ENCODE results near the gene POLD2. TPM values are rescaled to one million over a fixed set of nuclear protein-coding genes. Genes with fewer than 3 reads are reported as not detected.

Gene POLD2
- total and polyA plus RNA-seq, 2 of the 13 experiments (the other 11 are each of a cell fraction or from before 2014, with no cell fraction given): 87.6 to 95.1 TPM

GRCh38 chr7:44082541-44083207 lies 40.7 kb downstream of the POLD2 start (continued):
- TF ChIP-seq ZNF687 (CRISPR knock-in tag; IDR thresholded peaks at IDR 0.05) (peak; percentile 44; the same call in 1 of the 2 replicates), ZNF121 (CRISPR knock-in tag; IDR thresholded peaks at IDR 0.05) (peak; percentile 74; the same call in 1 of the 2 replicates), SAP130 (CRISPR knock-in tag; IDR thresholded peaks at IDR 0.05; ENCODE audit: low read depth) (peak; percentile 38; the same call in 1 of the 2 replicates), PPARG (CRISPR knock-in tag; conservative IDR thresholded peaks at IDR 0.05) (0 out of 2 replicates have a peak, but pooled peaks have one; percentile 34), ARNTL (CRISPR knock-in tag; IDR thresholded peaks at IDR 0.05) (no peak), NCOA2 (CRISPR knock-in tag; IDR thresholded peaks at IDR 0.05) (no peak; the same call in 1 of the 2 replicates), MAZ (IDR thresholded peaks at IDR 0.05; ENCODE audit: borderline replicate concordance, low read depth, low read length) (no peak; the same call in none of the 2 replicates), MAZ (CRISPR knock-in tag; IDR thresholded peaks at IDR 0.05; ENCODE audit: low read depth) (peak; percentile 19; the same call in 1 of the 2 replicates), TEAD3 (CRISPR knock-in tag; optimal IDR thresholded peaks at IDR 0.05; ENCODE audit: borderline replicate concordance) (peak; percentile 20), TFDP1 (CRISPR knock-in tag; IDR thresholded peaks at IDR 0.05; ENCODE audit: borderline replicate concordance) (no peak), HNRNPLL (IDR thresholded peaks at IDR 0.05; ENCODE audit: low read depth, low read length, poor library complexity, severe bottlenecking) (peak; percentile 8), BHLHE40 (IDR thresholded peaks at IDR 0.05; ENCODE audit: low read length) (0 out of 2 replicates have a peak, but pooled peaks have one; percentile 16), FOXO1 (CRISPR knock-in tag; IDR thresholded peaks at IDR 0.05) (peak; percentile 51; the same call in 1 of the 2 replicates), ZNF790 (CRISPR knock-in tag; IDR thresholded peaks at IDR 0.05; ENCODE audit: borderline replicate concordance) (0 out of 2 replicates have a peak, but pooled peaks have one; percentile 49), FOSL2 (CRISPR knock-in tag; IDR thresholded peaks at IDR 0.05) (peak; percentile 50), ERF (CRISPR knock-in tag; IDR thresholded peaks at IDR 0.05) (0 out of 2 replicates have a peak, but pooled peaks have one; percentile 6), ELF3 (CRISPR knock-in tag; IDR thresholded peaks at IDR 0.05) (0 out of 2 replicates have a peak, but pooled peaks have one; percentile 18), THAP11 (CRISPR knock-in tag; IDR thresholded peaks at IDR 0.05) (peak; percentile 17; the same call in 1 of the 2 replicates), ZNF839 (CRISPR knock-in tag; IDR thresholded peaks at IDR 0.05; ENCODE audit: borderline replicate concordance) (no peak), POGZ (CRISPR knock-in tag; IDR thresholded peaks at IDR 0.05) (no peak), SP2 (CRISPR knock-in tag; IDR thresholded peaks at IDR 0.05) (peak; percentile 83), ZNF563 (CRISPR knock-in tag; IDR thresholded peaks at IDR 0.05) (peak; percentile 14; the same call in 1 of the 2 replicates), ZNF253 (CRISPR knock-in tag; IDR thresholded peaks at IDR 0.05; ENCODE audit: borderline replicate concordance) (no peak), ZNF20 (CRISPR knock-in tag; IDR thresholded peaks at IDR 0.05) (0 out of 2 replicates have a peak, but pooled peaks have one; percentile 14), ZNF768 (CRISPR knock-in tag; IDR thresholded peaks at IDR 0.05) (0 out of 2 replicates have a peak, but pooled peaks have one; percentile 34), NFYC (CRISPR knock-in tag; IDR thresholded peaks at IDR 0.05) (peak; percentile 84), SIN3A (IDR thresholded peaks at IDR 0.05; ENCODE audit: borderline replicate concordance, low read depth, low read length) (peak; percentile 55; the same call in 1 of the 2 replicates)
